ENCODE measurements around the gene COP1. TPM values are rescaled to one million over a fixed set of nuclear protein-coding genes. Genes with fewer than 3 reads are reported as not detected.

Gene COP1
- total and polyA plus RNA-seq, 10 of the 15 experiments (the other 5 are each of a cell fraction or from before 2014, with no cell fraction given), result 17.7 to 49.9 (median 38.7) TPM

- TF ChIP-seq CUX1 (IDR thresholded peaks at IDR 0.05; ENCODE audit: insufficient replicate concordance, low read depth, low read length) (no peak), JUND (IDR thresholded peaks at IDR 0.05; ENCODE audit: low read depth, low read length) (no peak), YY1 (IDR thresholded peaks at IDR 0.05; ENCODE audit: low read depth, low read length) (no peak), HSF1 (IDR thresholded peaks at IDR 0.05; ENCODE audit: low read depth, low read length) (no peak), POU2F2 (IDR thresholded peaks at IDR 0.05; ENCODE audit: borderline replicate concordance, low read depth, low read length) (no peak), DPF2 (IDR thresholded peaks at IDR 0.05) (no peak), BHLHE40 (IDR thresholded peaks at IDR 0.05; ENCODE audit: borderline replicate concordance in 1 of 2, low read depth in 2 of 2, low read length in 1 of 2) (no peak), HCFC1 (IDR thresholded peaks at IDR 0.05; ENCODE audit: low read length) (no peak), SKIL (IDR thresholded peaks at IDR 0.05; ENCODE audit: low read depth, poor library complexity, severe bottlenecking) (no peak)
Observed at GRCh38 chr1:176188604-176189003, 18.5 kb downstream of the COP1 start (continued).
